HG02981 (cell line): ENCODE measurements around the gene OR2T2.
A peak's percentile ranks its signal among the peaks of the same experiment; 100 is the strongest.
"Not testable (repeated sequence)": the region's sequence is repeated elsewhere in the genome, so short reads cannot be mapped to it uniquely, and the experiment has no call there.

Experiments used
- ATAC-seq: cut with Tn5 transposase; IDR thresholded peaks from one replicate; pipeline ENCODE4 v1.9.1; 2021; ENCODE audit warnings: mild to moderate bottlenecking, moderate library complexity; ENCODE audit not compliant: unreplicated experiment

OR2T2 gene, protein sequence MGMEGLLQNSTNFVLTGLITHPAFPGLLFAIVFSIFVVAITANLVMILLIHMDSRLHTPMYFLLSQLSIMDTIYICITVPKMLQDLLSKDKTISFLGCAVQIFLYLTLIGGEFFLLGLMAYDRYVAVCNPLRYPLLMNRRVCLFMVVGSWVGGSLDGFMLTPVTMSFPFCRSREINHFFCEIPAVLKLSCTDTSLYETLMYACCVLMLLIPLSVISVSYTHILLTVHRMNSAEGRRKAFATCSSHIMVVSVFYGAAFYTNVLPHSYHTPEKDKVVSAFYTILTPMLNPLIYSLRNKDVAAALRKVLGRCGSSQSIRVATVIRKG

GRCh38 chr1:248445399-248445798 lies at the start of gene OR2T2:
TSS of gene OR2T2 (plus strand) at chr1:248445637. CDS start at chr1:248452798, 7,161 bp downstream.
- ATAC-seq, result not testable (repeated sequence)

- no peak for ATAC-seq
Observed at GRCh38 chr1:248402748-248403147, 42.7 kb upstream of the OR2T2 start, which contains the start of gene OR2T1. TSS of gene OR2T1 (plus strand) at chr1:248403048. CDS start at chr1:248406148, 3,100 bp downstream.

DNA sequence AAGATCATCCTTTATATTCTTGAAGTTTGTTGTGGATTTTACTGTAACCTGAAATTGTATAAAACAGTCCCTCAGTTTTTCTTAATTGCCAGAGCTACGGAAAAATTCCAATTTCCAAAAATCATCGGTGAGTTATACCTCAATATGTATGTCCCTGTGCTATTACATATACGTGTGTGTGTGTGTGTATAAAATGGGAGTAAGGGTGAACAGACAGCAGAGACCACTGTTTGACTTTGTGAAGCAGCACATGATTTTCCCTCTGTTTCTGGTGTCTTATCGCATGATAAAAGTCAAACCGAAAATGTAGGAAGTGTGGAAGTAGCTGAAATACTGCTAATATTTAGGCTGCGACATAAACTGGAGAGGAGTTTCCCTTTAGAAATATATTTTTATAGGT lies 41.4 kb upstream of the OR2T2 start:
- no peak for ATAC-seq

- ATAC-seq, result no peak
Observed at GRCh38 chr1:248406721-248407692, 38.4 kb upstream of the OR2T2 start.

- ATAC-seq, result no peak
Observed at GRCh38 chr1:248416226-248416625, 29.2 kb upstream of the OR2T2 start.

GRCh38 chr1:248417854-248418253 lies 27.6 kb upstream of the OR2T2 start:
- ATAC-seq, result no peak

GRCh38 chr1:248421384-248421783 lies 24.1 kb upstream of the OR2T2 start:
- ATAC-seq, result no peak

DNA sequence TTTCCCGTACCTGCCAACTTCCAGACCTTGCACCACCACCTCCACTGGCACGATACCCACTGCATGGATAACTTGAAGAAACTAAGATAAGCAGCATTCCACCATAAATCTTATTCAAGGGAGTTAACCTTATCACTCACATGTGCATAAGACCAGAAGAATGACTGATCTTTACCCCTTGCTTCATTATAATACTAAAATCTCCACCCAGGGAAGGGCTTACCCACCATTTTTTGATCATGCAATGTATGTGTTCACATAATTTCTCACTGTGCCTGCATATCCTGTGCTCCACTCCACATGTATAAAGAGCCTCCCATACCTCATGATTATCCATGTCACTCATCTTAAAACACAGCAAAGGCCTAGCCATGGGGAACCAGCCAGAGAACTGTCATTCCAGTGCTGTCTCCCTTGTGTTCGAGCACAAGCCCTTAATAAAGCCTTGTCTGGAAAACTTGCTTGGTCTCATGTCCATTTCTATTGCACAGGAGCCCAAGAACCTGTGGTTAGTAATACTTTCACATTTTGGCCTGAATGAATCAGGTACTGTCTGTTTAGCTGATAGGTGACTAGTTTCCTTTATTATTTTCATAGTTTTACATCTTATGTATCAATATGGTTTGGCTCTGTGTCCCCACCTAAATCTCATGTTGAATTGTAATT lies 17.8 kb upstream of the OR2T2 start:
- ATAC-seq, result peak; percentile 59

DNA sequence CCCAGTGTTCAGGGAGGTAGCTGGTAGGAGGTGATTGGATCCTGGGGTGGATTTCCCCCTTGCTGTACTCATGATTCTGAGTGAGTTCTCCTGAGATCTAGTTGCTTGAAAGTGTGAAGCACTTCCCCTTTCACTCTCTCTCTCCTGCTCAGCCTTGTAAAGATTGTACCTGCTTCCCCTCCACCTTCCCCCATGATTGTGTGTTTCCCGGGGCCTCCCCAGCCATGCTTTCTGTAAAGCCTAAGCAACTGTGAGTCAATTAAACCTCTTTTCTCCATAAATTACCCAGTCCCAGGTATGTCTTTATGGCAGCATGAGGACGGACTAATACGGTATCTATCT lies 17.3 kb upstream of the OR2T2 start:
- peak; percentile 94 for ATAC-seq

DNA sequence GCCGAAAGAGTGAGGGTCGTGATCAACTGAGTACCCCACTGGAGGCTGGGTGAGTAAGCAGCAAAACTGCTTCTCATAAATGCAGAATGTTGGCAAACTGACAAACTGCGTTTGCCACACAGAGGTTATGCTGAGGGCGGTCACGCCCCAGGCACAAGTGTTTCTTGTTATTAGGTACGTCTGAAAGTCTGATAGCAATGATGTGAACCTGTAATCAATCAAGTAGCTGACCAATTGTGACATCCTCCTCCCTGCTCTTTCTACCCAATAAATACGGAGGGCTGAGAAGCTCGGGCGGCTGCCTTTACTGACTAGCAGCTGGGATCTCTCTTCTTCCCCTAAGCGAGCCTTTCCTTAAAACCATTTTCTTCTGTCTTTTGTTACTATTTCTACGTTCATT lies 13.8 kb upstream of the OR2T2 start:
- not testable (repeated sequence) for ATAC-seq

GRCh38 chr1:248432201-248432600 lies 13.2 kb upstream of the OR2T2 start:
- ATAC-seq, result not testable (repeated sequence)

DNA sequence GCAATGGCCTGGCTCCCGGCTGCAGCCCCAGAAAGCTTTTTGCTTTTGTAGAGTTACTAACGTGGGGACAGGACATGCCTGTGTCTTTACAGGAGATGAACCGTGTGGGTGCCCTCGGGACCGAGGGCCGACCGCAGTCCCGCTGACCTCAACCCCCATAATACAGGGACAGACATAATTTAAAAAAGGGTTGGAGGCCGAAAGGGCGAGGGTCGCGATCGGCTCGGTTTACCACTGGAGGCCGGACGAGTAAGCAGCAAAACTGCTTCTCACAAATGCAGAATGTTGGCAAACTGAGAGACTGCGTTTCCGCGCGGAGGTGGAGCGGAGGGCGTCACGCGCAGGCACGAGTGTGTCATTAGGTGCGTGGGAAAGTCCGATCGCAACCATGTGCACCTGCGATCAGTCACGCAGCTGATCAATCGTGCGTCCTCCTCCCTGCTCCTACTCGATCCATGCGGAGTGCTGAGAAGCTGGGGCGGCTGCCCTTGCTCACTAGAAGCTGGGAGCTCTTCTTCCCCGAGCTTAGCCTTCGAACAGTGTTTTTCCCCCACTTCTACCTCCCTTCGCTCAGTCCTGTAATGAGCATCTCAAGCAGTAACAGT lies 11.5 kb upstream of the OR2T2 start:
- not testable (repeated sequence) for ATAC-seq

DNA sequence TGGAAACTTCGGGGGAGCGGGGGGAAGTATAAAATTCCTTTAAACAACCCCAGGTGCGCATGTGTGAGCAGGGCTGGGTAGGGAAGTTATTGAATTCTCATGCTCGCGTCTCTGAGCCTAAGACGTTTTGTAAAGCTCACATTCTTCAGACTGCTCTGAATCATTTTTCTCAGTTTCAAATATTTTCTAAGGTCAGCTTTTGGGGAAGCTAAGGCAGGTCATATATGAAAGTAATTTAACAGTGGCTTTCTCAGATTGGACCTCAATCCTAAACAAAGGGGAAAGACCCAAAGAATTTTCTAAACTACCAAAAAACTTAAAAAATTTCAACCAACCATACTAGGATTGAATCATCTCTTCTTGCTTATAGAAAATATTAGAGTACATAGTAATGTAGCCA lies 10.5 kb upstream of the OR2T2 start:
- not testable (repeated sequence) for ATAC-seq

DNA sequence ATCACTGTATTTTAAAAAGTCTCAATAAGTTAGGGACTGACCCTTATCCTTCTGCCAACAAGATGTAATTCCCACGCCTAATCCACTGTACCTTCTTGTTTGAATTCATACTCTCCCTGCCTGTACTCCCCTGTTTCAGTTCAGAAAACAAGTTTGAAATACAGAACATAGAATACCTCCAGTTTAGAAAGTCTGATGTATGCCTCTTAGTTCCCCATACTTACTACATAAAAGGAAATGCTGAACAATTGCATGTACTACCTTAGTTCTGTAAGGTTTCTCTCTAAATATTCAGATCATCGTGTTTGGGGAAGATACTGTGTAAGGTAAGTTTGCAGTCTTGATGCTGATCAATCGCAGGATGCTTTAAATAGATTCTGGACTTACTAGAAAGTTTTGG lies 9.1 kb upstream of the OR2T2 start:
- ATAC-seq, result not testable (repeated sequence)

DNA sequence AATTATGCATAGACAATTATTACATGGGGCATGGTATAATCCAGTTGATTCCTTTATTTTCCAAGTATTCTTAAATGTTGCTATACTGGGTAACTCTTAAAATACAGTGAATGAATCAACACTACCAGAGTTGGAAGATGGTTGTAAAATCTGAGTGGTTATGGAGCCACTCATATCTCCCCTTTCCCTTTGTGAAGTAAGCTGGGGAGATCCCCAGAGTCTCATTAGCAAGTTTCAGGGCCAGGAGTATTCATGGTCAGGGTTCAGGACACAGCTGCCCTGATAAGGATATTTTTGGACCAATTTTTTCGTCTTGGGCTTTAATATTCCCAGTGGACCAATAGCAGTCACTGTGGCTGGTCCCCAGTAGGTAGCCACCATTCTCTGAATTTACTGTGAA lies 6.8 kb upstream of the OR2T2 start:
- ATAC-seq, result not testable (repeated sequence)

GRCh38 chr1:248439283-248439682 lies 6.2 kb upstream of the OR2T2 start:
- not testable (repeated sequence) for ATAC-seq

GRCh38 chr1:248442500-248443277 lies 2.7 kb upstream of the OR2T2 start:
- not testable (repeated sequence) for ATAC-seq

DNA sequence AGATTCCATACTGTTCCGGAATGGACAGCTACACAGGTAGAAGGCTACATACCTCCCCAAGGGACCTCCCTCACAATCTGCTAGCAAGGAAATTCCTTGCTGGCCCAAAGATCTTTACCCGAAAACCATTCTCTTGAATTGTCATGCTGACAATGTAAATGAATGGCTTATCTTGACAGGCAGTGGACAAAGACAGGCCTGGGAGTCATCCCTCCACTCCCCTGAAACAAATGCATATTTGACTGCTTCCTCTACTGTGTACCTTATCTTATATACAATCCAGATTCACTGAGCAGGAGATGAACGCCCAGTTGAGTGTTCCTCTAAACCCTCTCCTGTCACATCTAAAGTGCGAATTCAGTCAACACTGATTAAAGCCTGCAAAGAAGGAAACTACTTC lies 834 bp upstream of the OR2T2 start:
- ATAC-seq, result not testable (repeated sequence)

DNA sequence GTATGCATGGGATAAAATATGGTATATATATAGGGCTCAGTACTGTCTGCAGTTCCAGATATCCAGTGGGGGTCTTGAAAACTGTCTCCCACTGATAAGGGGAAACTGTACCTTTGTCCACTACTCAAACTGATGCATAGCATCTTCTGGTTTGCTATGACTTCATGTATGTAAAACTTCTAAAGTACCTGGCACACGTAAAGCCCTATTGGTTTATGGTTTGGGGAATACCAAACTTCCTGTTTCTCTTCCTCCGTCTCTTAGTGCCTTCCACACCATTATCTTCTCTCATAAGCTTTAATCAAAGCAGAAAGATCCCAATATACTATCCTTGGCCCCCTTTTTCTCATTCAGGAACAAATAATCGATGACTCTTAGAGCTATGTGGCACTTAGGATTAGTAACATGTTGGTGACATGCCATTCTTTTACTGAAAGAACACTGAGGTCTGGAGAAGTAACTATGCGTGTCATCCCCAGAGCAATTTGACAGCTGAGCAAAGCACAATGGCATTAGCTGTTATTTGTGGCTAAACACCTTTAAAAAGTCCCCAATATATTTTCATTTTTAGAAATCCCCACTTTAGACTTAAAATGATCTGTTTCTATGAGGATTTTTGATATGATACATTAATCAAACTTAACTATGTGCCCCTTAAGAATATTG lies 3.1 kb downstream of the OR2T2 start:
- peak; percentile 49 for ATAC-seq
